ENCODE measurements around the gene ENPP6.

Gene ENPP6

GRCh38 chr4:184114431-184114830 is 103.2 kb downstream of the ENPP6 start:
- 90% methylated on average over 8 of the region's 8 CpGs for WGBS
- no peaks in the 10 kb centered on the region for H3K9me3 ChIP-seq (ENCODE audit: insufficient read depth, low read depth, low read length)
- H3K4me3 ChIP-seq (ENCODE audit: low read length), result no peak overlapping the region
- H3K27ac ChIP-seq (ENCODE audit: low read depth, low read length), result no peak overlapping the region
- no peaks in the 10 kb centered on the region for H3K4me1 ChIP-seq (ENCODE audit: insufficient read depth, low read length)
- H3K9ac ChIP-seq (ENCODE audit: low read depth, low read length), result no peak overlapping the region
- H3K27me3 ChIP-seq (ENCODE audit: insufficient read depth, low read length), result no peaks in the 10 kb centered on the region
- H3K36me3 ChIP-seq (ENCODE audit: insufficient read depth, low read length), result no peaks in the 10 kb centered on the region

- Histone ChIP-seq H3K9me3 (ENCODE audit: insufficient read depth, low read depth, low read length) (no peaks in the 10 kb centered on the region), H3K27me3 (ENCODE audit: insufficient read depth, low read length) (no peaks in the 10 kb centered on the region), H3K9ac (ENCODE audit: low read depth, low read length) (no peak overlapping the region), H3K4me3 (ENCODE audit: low read length) (no peak overlapping the region), H3K4me1 (ENCODE audit: insufficient read depth, low read length) (no peaks in the 10 kb centered on the region), H3K27ac (ENCODE audit: low read depth, low read length) (no peak overlapping the region), H3K36me3 (ENCODE audit: insufficient read depth, low read length) (no peaks in the 10 kb centered on the region)
- 93% methylated on average over 13 of the region's 13 CpGs for WGBS
These were observed 105.6 kb downstream of the ENPP6 start for GRCh38 chr4:184112006-184112550.

GRCh38 chr4:184111233-184111832 is 106.3 kb downstream of the ENPP6 start:
- Histone ChIP-seq H3K27me3 (ENCODE audit: insufficient read depth, low read length) (no peaks in the 10 kb centered on the region), H3K4me3 (ENCODE audit: low read length) (no peak overlapping the region), H3K9ac (ENCODE audit: low read depth, low read length) (no peak overlapping the region), H3K4me1 (ENCODE audit: insufficient read depth, low read length) (no peaks in the 10 kb centered on the region), H3K36me3 (ENCODE audit: insufficient read depth, low read length) (no peaks in the 10 kb centered on the region), H3K27ac (ENCODE audit: low read depth, low read length) (no peak overlapping the region), H3K9me3 (ENCODE audit: insufficient read depth, low read depth, low read length) (no peaks in the 10 kb centered on the region)
- WGBS, result 95% methylated on average over 7 of the region's 7 CpGs

- Histone ChIP-seq H3K9ac (ENCODE audit: low read depth, low read length) (no peak overlapping the region), H3K36me3 (ENCODE audit: insufficient read depth, low read length) (no peaks in the 10 kb centered on the region), H3K27me3 (ENCODE audit: insufficient read depth, low read length) (no peaks in the 10 kb centered on the region), H3K27ac (ENCODE audit: low read depth, low read length) (no peak overlapping the region), H3K9me3 (ENCODE audit: insufficient read depth, low read depth, low read length) (no peaks in the 10 kb centered on the region), H3K4me1 (ENCODE audit: insufficient read depth, low read length) (no peaks in the 10 kb centered on the region), H3K4me3 (ENCODE audit: low read length) (no peak overlapping the region)
- 94% methylated on average over 14 of the region's 14 CpGs for WGBS
These were observed 107.0 kb downstream of the ENPP6 start for GRCh38 chr4:184110452-184111224.

- Histone ChIP-seq H3K4me3 (ENCODE audit: low read length) (no peak overlapping the region), H3K27me3 (ENCODE audit: insufficient read depth, low read length) (no peaks in the 10 kb centered on the region), H3K4me1 (ENCODE audit: insufficient read depth, low read length) (peaks cover 4% of the 10 kb centered on the region; the same call in 1 of the 2 replicates), H3K27ac (ENCODE audit: low read depth, low read length) (no peak overlapping the region), H3K36me3 (ENCODE audit: insufficient read depth, low read length) (no peaks in the 10 kb centered on the region), H3K9ac (ENCODE audit: low read depth, low read length) (no peak overlapping the region), H3K9me3 (ENCODE audit: insufficient read depth, low read depth, low read length) (no peaks in the 10 kb centered on the region)
- WGBS, result 96% methylated on average over 10 of the region's 10 CpGs
These were observed 109.6 kb downstream of the ENPP6 start for GRCh38 chr4:184108006-184108501.

- WGBS, result 85% methylated on average over 5 of the region's 5 CpGs
- H3K4me1 ChIP-seq (ENCODE audit: insufficient read depth, low read length), result peaks cover 4% of the 10 kb centered on the region; the same call in 1 of the 2 replicates
- H3K9ac ChIP-seq (ENCODE audit: low read depth, low read length), result no peak overlapping the region
- no peaks in the 10 kb centered on the region for H3K27me3 ChIP-seq (ENCODE audit: insufficient read depth, low read length)
- H3K36me3 ChIP-seq (ENCODE audit: insufficient read depth, low read length), result no peaks in the 10 kb centered on the region
- no peaks in the 10 kb centered on the region for H3K9me3 ChIP-seq (ENCODE audit: insufficient read depth, low read depth, low read length)
- no peak overlapping the region for H3K4me3 ChIP-seq (ENCODE audit: low read length)
- H3K27ac ChIP-seq (ENCODE audit: low read depth, low read length), result no peak overlapping the region
These were observed 113.1 kb downstream of the ENPP6 start for GRCh38 chr4:184104419-184105101.

GRCh38 chr4:184103527-184104264 is 114.0 kb downstream of the ENPP6 start:
- no peaks in the 10 kb centered on the region for H3K27me3 ChIP-seq (ENCODE audit: insufficient read depth, low read length)
- 58% methylated on average over 16 of the region's 16 CpGs for WGBS

DNA sequence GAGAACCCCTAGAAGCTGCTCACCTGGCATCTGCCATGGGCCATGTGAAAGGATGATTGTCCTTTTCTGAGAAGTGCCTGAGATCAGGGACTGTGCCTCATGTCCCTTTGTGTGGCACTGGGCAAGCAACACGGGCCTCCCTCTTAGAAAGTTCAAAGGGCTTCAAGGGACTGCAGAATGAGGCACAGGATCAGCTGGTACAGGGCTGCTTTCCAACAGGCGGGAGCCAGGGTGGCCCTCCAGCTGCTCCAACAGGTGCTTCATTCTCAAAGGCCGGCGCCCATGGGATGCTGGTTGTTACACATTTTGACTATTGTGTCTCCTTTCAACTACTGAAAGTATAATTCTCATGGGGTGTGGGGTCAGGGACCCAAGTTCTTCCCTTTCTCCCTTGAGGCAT is 114.7 kb downstream of the ENPP6 start:
- Histone ChIP-seq H3K9ac (ENCODE audit: low read depth, low read length) (no peak overlapping the region), H3K4me1 (ENCODE audit: insufficient read depth, low read length) (peaks cover 4% of the 10 kb centered on the region; the same call in 1 of the 2 replicates), H3K4me3 (ENCODE audit: low read length) (no peak overlapping the region), H3K9me3 (ENCODE audit: insufficient read depth, low read depth, low read length) (no peaks in the 10 kb centered on the region), H3K36me3 (ENCODE audit: insufficient read depth, low read length) (no peaks in the 10 kb centered on the region), H3K27me3 (ENCODE audit: insufficient read depth, low read length) (no peaks in the 10 kb centered on the region), H3K27ac (ENCODE audit: low read depth, low read length) (no peak overlapping the region)
- 93% methylated on average over 4 of the region's 4 CpGs for WGBS

More at GRCh38 chr4:184103527-184104264, 114.0 kb downstream of the ENPP6 start:
- Histone ChIP-seq H3K4me1 (ENCODE audit: insufficient read depth, low read length) (peaks cover 4% of the 10 kb centered on the region; the same call in 1 of the 2 replicates), H3K4me3 (ENCODE audit: low read length) (no peak overlapping the region), H3K9me3 (ENCODE audit: insufficient read depth, low read depth, low read length) (no peaks in the 10 kb centered on the region), H3K27ac (ENCODE audit: low read depth, low read length) (no peak overlapping the region), H3K9ac (ENCODE audit: low read depth, low read length) (no peak overlapping the region), H3K36me3 (ENCODE audit: insufficient read depth, low read length) (no peaks in the 10 kb centered on the region)

GRCh38 chr4:184102488-184102887 is 115.2 kb downstream of the ENPP6 start:
- H3K4me1 ChIP-seq (ENCODE audit: insufficient read depth, low read length), result peaks cover 4% of the 10 kb centered on the region; the same call in 1 of the 2 replicates
- no peaks in the 10 kb centered on the region for H3K27me3 ChIP-seq (ENCODE audit: insufficient read depth, low read length)
- 88% methylated on average over 10 of the region's 10 CpGs for WGBS
- H3K4me3 ChIP-seq (ENCODE audit: low read length), result no peak overlapping the region
- H3K27ac ChIP-seq (ENCODE audit: low read depth, low read length), result no peak overlapping the region
- no peaks in the 10 kb centered on the region for H3K36me3 ChIP-seq (ENCODE audit: insufficient read depth, low read length)
- H3K9me3 ChIP-seq (ENCODE audit: insufficient read depth, low read depth, low read length), result no peaks in the 10 kb centered on the region
- no peak overlapping the region for H3K9ac ChIP-seq (ENCODE audit: low read depth, low read length)

DNA sequence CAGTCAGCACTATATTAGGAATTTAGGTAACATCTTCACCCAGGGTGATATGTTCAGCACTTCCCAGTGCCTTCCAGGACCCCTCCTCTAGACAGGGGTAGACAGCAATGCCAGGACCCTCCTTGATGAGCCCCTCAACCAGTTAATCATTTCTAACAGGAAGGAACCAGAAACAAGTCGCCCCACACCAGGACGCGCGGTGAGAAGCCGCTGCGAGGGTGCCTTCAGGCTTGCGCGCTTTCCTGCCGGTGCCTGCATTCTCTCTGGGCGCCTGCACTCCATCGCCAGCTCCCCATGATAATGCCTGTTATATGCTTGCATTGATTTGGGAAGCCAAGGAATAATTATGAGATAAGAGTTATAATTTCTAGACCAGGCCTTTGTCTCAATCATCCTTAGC is 116.0 kb downstream of the ENPP6 start:
- Histone ChIP-seq H3K27me3 (ENCODE audit: insufficient read depth, low read length) (peaks cover 5% of the 10 kb centered on the region; the same call in 1 of the 2 replicates), H3K36me3 (ENCODE audit: insufficient read depth, low read length) (no peaks in the 10 kb centered on the region), H3K9ac (ENCODE audit: low read depth, low read length) (no peak overlapping the region), H3K4me3 (ENCODE audit: low read length) (no peak overlapping the region), H3K9me3 (ENCODE audit: insufficient read depth, low read depth, low read length) (no peaks in the 10 kb centered on the region), H3K27ac (ENCODE audit: low read depth, low read length) (no peak overlapping the region), H3K4me1 (ENCODE audit: insufficient read depth, low read length) (peaks cover 4% of the 10 kb centered on the region; the same call in 1 of the 2 replicates)
- 93% methylated on average over 11 of the region's 11 CpGs for WGBS
